NCI-H1930 (cell line): ENCODE data around the gene PRICKLE3.
A peak's percentile ranks its signal among the peaks of the same experiment; 100 is the strongest.
"Not testable (repeated sequence)": the region's sequence is repeated elsewhere in the genome, so short reads cannot be mapped to it uniquely, and the experiment has no call there.

ENCODE experiments used
- DNase-seq, 2 experiments: peaks; one replicate each; lab custom pipeline; 2025; lab: John Stamatoyannopoulos, UW

Gene PRICKLE3

GRCh38 chrX:49183701-49184281 is 2.4 kb downstream of the PRICKLE3 start:
- DNase-seq: no peak

GRCh38 chrX:49179358-49179757 is 6.8 kb downstream of the PRICKLE3 start:
- no peak for DNase-seq

GRCh38 chrX:49178537-49178936 is 7.6 kb downstream of the PRICKLE3 start:
- DNase-seq: no peak

- no peak for DNase-seq
Measured at GRCh38 chrX:49177873-49178480, 8.2 kb downstream of the PRICKLE3 start.

DNA sequence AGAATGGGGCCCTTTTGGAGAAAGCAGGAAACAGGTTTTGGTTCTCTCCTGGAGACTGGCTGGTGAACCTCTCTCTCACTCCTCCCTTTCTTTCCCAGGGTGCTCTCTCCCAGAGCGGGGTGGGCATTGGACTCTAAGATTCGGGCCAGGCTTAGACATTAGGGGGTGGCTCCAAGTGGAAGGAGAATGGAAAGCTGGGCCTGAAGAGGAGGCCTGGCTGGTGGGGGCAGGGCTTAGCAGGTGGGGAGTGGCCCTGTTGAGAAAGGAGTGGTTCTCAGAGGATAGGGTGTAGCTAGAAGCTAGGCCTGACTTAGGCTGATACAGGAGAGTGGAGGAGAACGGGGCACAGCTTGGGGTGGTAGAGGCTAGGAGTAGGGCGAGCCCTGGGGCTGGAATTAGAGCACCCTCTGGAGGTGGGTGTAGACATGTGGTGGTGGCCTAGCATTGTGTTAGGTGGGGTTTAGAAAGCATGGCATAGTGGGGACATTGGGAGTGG is 8.8 kb downstream of the PRICKLE3 start:
- no peak for DNase-seq

GRCh38 chrX:49176421-49177326 is 9.5 kb downstream of the PRICKLE3 start:
- DNase-seq: no peak

GRCh38 chrX:49175435-49176274 is 10.5 kb downstream of the PRICKLE3 start:
- DNase-seq: no peak

- DNase-seq: no peak
Measured at GRCh38 chrX:49174723-49175122, 11.4 kb downstream of the PRICKLE3 start.

DNA sequence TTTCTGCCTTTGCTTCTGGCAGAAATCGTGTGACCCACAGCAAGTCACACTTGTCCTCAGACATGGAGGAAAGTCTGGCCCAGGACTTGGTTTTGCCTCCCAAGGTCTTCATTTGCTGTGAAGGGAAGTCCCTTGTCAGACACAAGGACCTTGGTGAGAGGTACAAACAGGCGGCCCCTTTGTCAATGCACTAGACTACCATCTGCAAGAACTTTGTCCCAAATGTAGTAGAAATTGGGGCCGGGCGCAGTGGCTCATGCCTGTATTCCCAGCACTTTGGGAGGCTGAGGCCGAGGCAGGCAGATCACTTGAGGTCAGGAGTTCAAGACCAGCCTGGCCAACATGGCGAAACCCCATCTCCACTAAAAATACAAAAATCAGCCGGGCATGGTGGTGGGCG is 12.6 kb downstream of the PRICKLE3 start:
- DNase-seq: not testable (repeated sequence)

- DNase-seq: peak in 1 of 2 experiments; percentile 41
Measured at GRCh38 chrX:49172280-49172780, 13.8 kb downstream of the PRICKLE3 start.

GRCh38 chrX:49171752-49172279 is 14.4 kb downstream of the PRICKLE3 start, which contains the start of gene PLP2:
Gene PLP2, plus strand, starts transcription at chrX:49171898. Its CDS starts 103 bp downstream, at chrX:49172001.
- peak in 1 of 2 experiments; percentile 21 for DNase-seq

DNA sequence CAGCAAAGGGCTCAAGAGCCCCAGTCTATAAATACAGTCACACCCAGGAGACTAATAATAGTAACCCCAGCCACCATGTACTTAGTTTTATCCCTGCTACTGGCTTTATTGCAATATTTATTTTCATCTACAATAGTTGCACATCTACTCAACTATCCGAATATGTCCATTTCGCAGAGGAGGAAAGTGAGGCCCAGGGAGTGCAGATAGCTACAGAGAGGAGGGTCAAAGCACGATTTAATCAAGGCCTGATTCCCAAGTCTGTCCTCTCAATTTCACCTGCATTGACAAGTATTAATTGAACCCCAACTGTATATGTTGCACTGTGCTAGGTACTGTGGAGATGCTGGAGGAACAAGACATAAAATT is 18.4 kb downstream of the PRICKLE3 start:
- no peak for DNase-seq

- DNase-seq: no peak
Measured at GRCh38 chrX:49166914-49167739, 19.0 kb downstream of the PRICKLE3 start.

DNA sequence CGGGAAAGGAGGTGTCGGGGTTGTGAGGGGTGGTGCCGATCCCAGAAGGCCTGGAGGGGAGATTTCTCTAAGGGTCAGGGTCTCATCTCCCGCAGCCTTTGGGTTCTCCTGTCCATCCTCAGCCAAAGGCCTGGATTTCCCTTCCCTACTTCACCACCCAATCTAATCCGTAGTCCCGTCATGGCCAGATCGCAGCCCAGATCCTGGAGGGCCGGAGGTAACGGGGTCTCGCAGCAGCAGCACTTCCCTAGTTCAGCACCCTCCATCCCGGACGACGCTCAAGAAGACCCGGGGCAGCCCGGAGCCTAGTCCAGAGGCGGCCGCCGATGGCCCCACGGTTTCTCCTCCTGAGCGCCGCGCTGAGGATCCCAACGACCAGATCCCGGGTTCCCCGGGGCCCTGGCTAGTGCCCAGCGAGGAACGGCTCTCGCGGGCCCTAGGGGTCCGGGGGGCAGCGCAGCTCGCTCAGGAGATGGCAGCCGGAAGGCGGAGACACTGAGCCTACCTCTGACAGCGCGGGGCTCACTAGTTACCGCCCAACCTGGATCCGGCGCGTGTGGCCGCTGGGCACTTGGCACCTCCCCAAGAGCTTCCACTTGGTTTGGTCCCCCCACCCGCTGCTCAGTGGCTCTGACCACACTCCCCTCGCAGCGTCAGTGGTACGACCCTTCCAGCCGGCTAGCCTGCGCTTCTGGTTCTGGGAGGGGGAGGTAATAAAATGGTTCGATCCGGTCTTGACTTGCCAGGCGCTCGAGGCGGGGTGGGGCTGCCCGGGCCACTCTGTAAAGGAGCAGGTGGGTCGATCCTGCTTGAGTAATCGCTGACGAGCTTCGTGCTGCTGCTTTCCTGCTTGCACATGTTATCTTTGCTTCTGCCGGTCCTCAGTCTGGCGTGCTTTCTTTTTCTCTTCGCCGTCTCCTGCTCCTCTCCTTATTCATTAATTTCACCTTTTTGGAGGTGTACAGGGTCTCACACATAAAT is 20.0 kb downstream of the PRICKLE3 start:
- DNase-seq: no peak

DNA sequence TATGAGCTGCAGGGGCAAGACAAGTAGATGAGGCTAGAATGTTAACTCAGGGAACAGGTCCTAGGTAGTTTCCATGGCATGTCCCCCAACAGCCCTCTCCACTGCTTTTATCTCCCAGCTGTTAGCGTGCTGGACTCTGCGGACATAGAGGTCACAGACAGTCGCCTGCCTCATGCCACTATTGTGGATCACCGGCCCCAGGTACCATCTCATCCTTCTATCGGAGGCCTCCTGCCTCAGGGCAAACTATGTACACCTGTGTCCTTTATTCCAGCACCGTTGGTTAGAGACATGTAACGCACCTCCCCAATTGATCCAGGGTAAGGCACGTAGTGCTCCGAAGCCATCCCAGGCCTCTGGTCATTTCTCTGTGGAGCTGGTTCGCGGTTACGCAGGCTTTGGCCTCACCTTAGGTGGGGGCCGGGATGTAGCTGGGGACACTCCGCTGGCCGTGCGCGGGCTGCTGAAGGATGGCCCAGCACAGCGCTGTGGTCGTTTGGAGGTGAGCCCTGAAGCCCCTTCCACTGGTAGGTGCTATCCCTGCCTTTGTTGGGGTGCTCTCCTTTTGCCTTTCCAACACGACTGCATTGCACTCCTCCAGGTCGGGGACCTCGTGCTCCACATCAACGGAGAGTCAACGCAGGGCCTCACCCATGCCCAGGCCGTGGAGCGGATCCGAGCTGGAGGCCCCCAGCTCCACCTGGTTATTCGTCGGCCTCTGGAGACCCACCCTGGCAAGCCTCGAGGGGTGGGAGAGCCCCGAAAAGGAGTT is 21.4 kb downstream of the PRICKLE3 start:
- no peak for DNase-seq

DNA sequence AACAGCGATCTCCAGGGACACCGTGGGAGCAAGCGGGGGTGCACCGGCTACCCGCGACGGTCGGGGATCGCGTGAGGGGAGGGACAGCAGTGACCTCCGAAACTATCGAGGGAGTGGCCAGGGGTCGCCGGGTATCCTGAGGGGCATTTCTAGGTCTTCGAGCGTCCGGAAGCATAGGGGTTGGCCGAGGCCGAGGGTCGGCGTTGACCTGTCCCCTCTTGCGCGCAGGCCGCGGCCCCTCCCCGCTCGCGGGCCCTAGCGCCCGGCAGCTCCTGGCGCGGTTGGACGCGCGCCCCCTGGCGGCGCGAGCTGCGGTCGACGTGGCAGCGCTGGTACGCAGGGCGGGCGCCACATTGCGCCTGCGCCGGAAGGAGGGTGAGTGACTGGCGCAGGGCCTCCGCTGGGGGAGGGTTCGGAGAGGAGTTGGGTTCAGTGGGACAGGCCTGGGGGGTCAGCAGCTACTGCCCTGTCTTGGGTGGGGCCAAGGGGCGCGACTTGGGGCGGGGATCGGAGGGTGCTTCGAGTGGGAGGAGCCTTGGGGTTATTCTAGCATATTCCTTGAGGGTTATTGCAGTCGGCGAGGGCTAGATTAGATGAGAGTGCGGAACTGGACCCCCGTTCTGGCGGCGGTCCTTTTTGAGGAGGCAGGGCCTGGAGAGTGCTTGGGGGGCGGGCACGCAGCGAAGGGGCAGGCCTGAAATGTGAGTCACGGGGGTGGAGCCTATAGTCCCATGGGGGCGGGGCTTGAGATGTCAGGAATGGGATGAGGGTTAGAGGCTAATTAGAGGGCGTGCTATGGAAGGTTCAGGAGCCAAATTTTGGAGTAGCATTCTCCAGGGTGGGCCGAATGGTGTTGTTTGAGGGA is 22.4 kb downstream of the PRICKLE3 start:
- DNase-seq: peak; percentile 58 to 86

DNA sequence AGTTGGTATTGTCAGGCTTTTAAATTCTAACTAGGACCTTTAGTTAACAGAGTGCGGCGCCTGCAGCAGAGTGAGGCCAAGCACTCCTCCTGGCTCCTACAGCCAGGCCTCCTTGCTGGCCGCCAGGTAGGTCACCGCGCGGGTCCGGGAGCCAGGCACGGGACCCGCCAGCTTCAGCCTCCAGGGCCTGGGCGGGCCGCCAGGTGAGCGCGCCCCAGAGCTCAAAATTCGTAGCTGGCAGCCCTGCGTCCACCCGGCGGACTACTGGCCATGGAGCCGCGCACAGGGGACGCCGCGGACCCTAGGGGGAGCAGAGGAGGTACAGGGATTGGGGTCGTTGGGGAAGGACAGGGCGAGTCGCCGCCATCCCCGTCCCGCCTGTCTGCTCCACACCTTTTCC is 23.6 kb downstream of the PRICKLE3 start, which contains the start of gene MAGIX:
Gene MAGIX (plus strand): TSS at position 139 of the 400 bp plus-strand sequence. CDS start 132 bp downstream, at position 271.
- DNase-seq: no peak
